A673 (cell line): ENCODE measurements around the gene PLK3. TPM values are rescaled to one million over a fixed set of nuclear protein-coding genes. Genes with fewer than 3 reads are reported as not detected.
"Not testable (repeated sequence)": the region's sequence is repeated elsewhere in the genome, so short reads cannot be mapped to it uniquely, and the experiment has no call there.

ENCODE experiments used
- BruUV-seq: library from RNA; stranded (reverse); fragments of 400-500 nt; replicated peaks from 2 replicates; lab custom pipeline; 2021; lab: Mats Ljungman, UMichigan
- CTCF ChIA-PET: fragments of 300-600 bp; sonication (Branson Sonifier 250); formaldehyde crosslinking; loops from one replicate; lab custom pipeline; 2022; ENCODE audit warnings: antibody characterized with exemption; lab: Charles Lee
- POLR2A ChIA-PET: fragments of 300-600 bp; sonication (Branson Sonifier 250); formaldehyde crosslinking; loops from one replicate; lab custom pipeline; 2022; ENCODE audit warnings: antibody characterized with exemption; ENCODE audit not compliant: low non-redundant PET; lab: Charles Lee
- DNase-seq: peaks from one replicate; pipeline ENCODE4 v3.0.0-alpha.2; 2015; ENCODE audit warnings: low spot score
- H3K27ac ChIP-seq: fragments of 200-600 bp; sonication (generic); 2 replicates; pipeline ENCODE4 v1.5.1; 2016; ENCODE audit warnings: mixed run types, low read depth, mild to moderate bottlenecking, mixed read lengths, antibody characterized with exemption, low read length; ENCODE audit not compliant: poor library complexity, severe bottlenecking
- H3K27me3 ChIP-seq: fragments of 200-600 bp; sonication (generic); replicated peaks from 2 replicates; pipeline ENCODE4 v1.6.1; 2017; ENCODE audit warnings: mixed run types, low read depth, mild to moderate bottlenecking, mixed read lengths, antibody characterized with exemption, low read length; ENCODE audit not compliant: insufficient read depth, poor library complexity
- H3K36me3 ChIP-seq: fragments of 200-600 bp; sonication (generic); 2 replicates; pipeline ENCODE4 v1.6.1; 2016; ENCODE audit warnings: mixed run types, mild to moderate bottlenecking, mixed read lengths, antibody characterized with exemption, low read length; ENCODE audit not compliant: insufficient read depth, poor library complexity, severe bottlenecking
- H3K4me1 ChIP-seq: fragments of 200-600 bp; sonication (generic); 2 replicates; pipeline ENCODE4 v1.6.1; 2017; ENCODE audit warnings: mixed run types, mild to moderate bottlenecking, mixed read lengths, antibody characterized with exemption, low read length; ENCODE audit not compliant: insufficient read depth, poor library complexity, severe bottlenecking
- H3K4me3 ChIP-seq: fragments of 200-600 bp; sonication (generic); 2 replicates; pipeline ENCODE4 v1.5.1; 2016; ENCODE audit warnings: low read depth, mixed run types, mild to moderate bottlenecking, mixed read lengths, low read length; ENCODE audit not compliant: poor library complexity, severe bottlenecking
- H3K9me3 ChIP-seq: fragments of 200-600 bp; sonication (generic); 2 replicates; pipeline ENCODE4 v1.6.1; 2016; ENCODE audit warnings: mixed run types, low read depth, mild to moderate bottlenecking, mixed read lengths, antibody characterized with exemption, low read length; ENCODE audit not compliant: poor library complexity, severe bottlenecking
- EZH2 ChIP-seq: fragments of 200-600 bp; sonication (generic); IDR thresholded peaks from 2 replicates; pipeline ENCODE4 v1.6.1; 2017; ENCODE audit warnings: borderline replicate concordance, low read depth, mild to moderate bottlenecking, mixed read lengths, antibody characterized with exemption, low read length; ENCODE audit not compliant: poor library complexity, severe bottlenecking
- intact Hi-C: fragments of 100-400 bp; cut with micrococcal nuclease; formaldehyde crosslinking; loops from one replicate; pipeline ENCODE4 v1.10.0; 2022; ENCODE audit not compliant: unreplicated experiment
- total RNA-seq: library from RNA; stranded (reverse); gene quantifications from 2 replicates; pipeline ENCODE4 v1.2.3, GENCODE V29; 2021
- TF ChIP-seq, protein P1 (sequence below): fragments of 300-800, 200-600 bp; sonication (generic); conservative IDR thresholded peaks from 2 replicates; pipeline ENCODE4 v1.5.1; 2017; ENCODE audit warnings: low read depth, mild to moderate bottlenecking, antibody characterized with exemption, low read length, moderate library complexity, mixed read lengths

The PLK3 gene
- total RNA-seq, 1 experiment from 2014 or later = 15.6 TPM

- Histone ChIP-seq H3K4me1 (no peaks in the 10 kb centered on the region), H3K9me3 (no peaks in the 10 kb centered on the region), H3K27me3 (no peaks in the 10 kb centered on the region), H3K4me3 (no peak overlapping the region), H3K36me3 (peaks cover 98% of the 10 kb centered on the region), H3K27ac (no peak overlapping the region)
- POLR2A ChIA-PET = no interaction called here
- DNase-seq = no peak
- CTCF ChIA-PET = no interaction called here
- TF ChIP-seq EZH2 = no peak
- TF ChIP-seq, protein P1, sequence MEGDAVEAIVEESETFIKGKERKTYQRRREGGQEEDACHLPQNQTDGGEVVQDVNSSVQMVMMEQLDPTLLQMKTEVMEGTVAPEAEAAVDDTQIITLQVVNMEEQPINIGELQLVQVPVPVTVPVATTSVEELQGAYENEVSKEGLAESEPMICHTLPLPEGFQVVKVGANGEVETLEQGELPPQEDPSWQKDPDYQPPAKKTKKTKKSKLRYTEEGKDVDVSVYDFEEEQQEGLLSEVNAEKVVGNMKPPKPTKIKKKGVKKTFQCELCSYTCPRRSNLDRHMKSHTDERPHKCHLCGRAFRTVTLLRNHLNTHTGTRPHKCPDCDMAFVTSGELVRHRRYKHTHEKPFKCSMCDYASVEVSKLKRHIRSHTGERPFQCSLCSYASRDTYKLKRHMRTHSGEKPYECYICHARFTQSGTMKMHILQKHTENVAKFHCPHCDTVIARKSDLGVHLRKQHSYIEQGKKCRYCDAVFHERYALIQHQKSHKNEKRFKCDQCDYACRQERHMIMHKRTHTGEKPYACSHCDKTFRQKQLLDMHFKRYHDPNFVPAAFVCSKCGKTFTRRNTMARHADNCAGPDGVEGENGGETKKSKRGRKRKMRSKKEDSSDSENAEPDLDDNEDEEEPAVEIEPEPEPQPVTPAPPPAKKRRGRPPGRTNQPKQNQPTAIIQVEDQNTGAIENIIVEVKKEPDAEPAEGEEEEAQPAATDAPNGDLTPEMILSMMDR = no peak
- BruUV-seq = no TSS peak
- intact Hi-C loops = no loop called here
Measured at GRCh38 chr1:44760876-44761275, 39.3 kb upstream of the PLK3 start.

GRCh38 chr1:44766421-44766820, 33.8 kb upstream of the PLK3 start:
- CTCF ChIA-PET, BruUV-seq, H3K27ac ChIP-seq, H3K4me3 ChIP-seq, H3K9me3 ChIP-seq, intact Hi-C loops, H3K4me1 ChIP-seq, DNase-seq, H3K27me3 ChIP-seq: not testable (repeated sequence)
- peaks cover 64% of the 10 kb centered on the region for H3K36me3 ChIP-seq
- POLR2A ChIA-PET = interaction anchor here (0.6 to 0.8 kb wide), 2 partner anchors 9 to 1417 kb away, joined by 3 to 12 read pairs; partner anchors contain the start of gene RPS8

DNA sequence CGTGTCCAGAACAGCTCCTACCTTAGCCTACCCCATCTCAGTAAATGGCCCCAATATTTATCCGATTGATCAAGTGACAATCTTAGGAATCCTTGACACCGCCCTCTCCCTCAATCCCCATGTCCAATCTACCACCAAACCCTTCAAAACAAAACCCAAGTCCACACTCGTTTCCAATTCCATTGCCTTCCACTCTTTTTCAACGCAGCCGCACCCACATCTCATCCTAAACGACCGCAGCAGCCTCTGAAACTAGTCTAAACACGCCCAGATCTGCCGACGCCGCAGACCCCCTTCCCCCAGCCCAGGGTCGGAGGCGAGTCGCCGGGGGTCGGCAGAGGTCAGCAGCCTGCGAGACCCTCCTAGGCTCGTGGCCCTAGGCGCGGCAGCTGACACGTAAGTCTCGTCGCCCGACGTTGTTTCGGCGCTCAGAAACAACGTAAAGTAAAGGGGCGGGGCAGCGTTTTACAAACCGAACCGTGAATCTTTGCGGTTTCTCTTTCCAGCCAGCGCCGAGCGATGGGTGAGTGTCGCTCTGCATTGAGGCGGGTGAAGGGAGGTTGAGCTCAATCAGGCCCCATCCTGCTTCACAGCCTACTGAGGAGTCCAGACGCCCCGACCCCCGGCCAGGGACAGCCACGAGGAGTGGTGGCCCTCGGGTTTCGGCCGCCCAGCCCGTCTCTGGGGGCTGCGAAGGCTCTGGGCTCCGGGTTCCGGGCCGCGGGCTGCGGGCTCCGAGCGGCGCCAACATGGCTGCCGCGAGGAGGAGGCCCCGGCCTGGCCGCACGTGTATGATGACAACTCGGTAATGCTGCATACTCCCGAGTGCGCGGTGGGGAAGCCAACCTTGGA, 24.9 kb upstream of the PLK3 start, which contains the start of gene RPS8:
RPS8 (plus strand) TSS at position 463 of the 852 bp plus-strand sequence; CDS start at position 520, 57 bp downstream.
- TF ChIP-seq, protein P1 = no peak
- no peak for TF ChIP-seq EZH2
- peak within 1 kb of the TSS; percentile 94 for H3K27ac ChIP-seq
- POLR2A ChIA-PET = interaction anchor here (0.6 to 1.0 kb wide), 6 partner anchors 9 to 526 kb away, joined by 3 to 12 read pairs (median 3); partner anchors contain the start of gene UROD
- no peaks in the 10 kb centered on the region for H3K9me3 ChIP-seq
- H3K36me3 ChIP-seq = peaks cover 46% of the 10 kb centered on the region
- intact Hi-C loops = loop anchor here (5.0 kb wide), 1 partner anchor 33 kb away; no protein-coding TSS in a partner anchor
- H3K4me3 ChIP-seq = peak within 1 kb of the TSS; percentile 90
- H3K4me1 ChIP-seq = peaks cover 7% of the 10 kb centered on the region
- H3K27me3 ChIP-seq = no peaks in the 10 kb centered on the region
- BruUV-seq = no TSS peak
- CTCF ChIA-PET = no interaction called here
- peak; percentile 97 for DNase-seq
